NCI-H187 treated with DMSO at 0.1 percent for 48 hours (cell line): Measurements from ENCODE around the gene AKR1C2.
"Not testable (repeated sequence)": the region's sequence is repeated elsewhere in the genome, so short reads cannot be mapped to it uniquely, and the experiment has no call there.

Experiments
- DNase-seq: peaks from one replicate; lab custom pipeline; 2025; lab: John Stamatoyannopoulos, UW

AKR1C2 gene

GRCh38 chr10:5023177-5023805 lies 19.6 kb upstream of the AKR1C2 start:
- no peak for DNase-seq

DNA sequence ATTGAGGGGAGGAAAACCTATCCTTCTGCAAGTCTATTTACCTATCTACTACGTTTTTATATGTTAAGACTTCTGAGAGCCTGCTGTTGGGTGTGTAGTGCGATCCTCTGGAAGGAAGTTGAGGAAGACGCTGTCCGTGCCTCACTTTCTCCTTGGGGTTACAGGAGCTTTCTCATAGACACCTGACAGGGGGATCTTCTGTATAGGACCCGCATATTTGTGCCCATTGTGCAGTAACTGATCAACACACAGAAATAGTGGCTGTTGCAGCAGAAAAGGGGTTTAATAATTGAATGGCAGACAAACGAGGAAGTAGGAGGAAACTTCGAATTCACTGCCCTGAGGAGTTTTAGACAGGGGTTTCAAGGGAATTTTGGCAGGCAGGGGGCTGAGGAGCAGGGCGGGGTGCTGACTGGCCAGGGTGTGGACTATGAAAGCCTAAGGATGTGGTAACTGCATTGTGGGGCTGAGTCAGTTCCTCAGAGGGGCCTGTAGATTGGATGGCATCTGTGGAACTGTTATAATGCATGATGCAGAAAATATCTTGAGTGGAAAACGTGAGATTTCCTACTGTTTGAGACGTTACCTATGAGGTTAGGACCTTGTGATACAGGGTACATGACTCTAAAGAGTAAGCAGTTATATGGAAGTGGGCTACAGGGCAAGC lies 18.1 kb upstream of the AKR1C2 start:
- not testable (repeated sequence) for DNase-seq

- DNase-seq: peak; percentile 48
These were observed 16.3 kb upstream of the AKR1C2 start for GRCh38 chr10:5019770-5020612.

- DNase-seq: not testable (repeated sequence)
These were observed 15.1 kb upstream of the AKR1C2 start for GRCh38 chr10:5018671-5019277.

DNA sequence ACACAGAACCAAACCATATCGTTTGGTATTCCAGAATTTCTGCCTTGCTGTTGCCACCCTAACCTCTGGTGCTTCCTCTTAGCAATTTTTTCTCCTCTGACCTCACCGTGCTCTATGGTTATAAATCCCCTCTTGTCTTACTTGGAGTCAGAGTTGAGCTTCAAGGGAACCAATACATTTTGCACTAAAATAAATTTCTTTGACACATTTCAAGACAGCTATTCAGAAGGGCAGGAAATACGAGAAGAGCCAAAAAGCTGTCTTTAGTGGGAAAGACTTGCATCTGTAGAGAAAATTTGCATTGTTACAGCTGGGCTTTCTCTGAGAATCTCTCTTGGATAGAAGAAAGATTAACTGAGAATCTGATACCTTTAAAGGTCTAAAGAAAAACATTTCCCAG lies 14.5 kb upstream of the AKR1C2 start:
- DNase-seq: no peak

DNA sequence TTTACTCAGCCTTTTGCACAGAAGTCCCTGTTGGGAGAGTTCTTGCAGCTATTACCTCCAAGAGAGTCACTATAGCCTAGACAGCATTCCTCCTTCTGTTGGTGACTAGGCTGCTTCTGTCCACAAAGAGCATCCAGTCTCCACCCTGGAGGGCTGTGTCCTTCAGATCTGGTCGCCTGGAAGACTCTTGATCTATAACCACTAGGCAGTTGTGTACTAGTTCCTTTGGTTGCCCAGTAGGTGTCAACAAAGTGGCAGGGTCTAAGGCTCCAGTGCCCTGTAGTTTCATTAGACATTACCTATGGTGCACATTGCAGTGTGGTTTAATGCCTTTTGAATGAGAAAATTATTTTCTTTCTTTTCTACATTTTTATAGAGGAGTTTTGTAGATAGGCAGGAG lies 11.3 kb upstream of the AKR1C2 start:
- DNase-seq: no peak

- DNase-seq: not testable (repeated sequence)
These were observed 10.7 kb upstream of the AKR1C2 start for GRCh38 chr10:5014200-5014910.

DNA sequence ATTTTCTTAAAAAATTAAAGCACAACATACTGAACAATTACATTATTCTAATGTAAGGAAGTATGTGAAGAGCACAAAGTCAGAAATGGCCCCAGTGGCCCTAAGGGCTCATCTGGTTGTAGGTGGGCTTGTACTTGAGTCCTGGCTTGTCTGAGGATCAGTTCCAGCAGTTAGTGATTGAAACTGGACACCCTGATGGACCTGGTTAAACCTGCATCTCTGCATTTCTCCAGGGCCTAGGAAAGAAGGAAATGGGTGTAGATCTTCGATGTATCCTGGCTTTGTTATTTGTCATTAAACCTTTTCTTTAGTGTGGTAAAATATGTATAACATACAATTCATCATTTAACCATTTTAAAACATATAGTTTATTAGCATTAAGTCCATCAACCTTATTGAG lies 9.7 kb upstream of the AKR1C2 start:
- DNase-seq: no peak

GRCh38 chr10:5012595-5012994 lies 8.9 kb upstream of the AKR1C2 start:
- no peak for DNase-seq

- DNase-seq: not testable (repeated sequence)
These were observed 7.7 kb upstream of the AKR1C2 start for GRCh38 chr10:5011392-5011791.

- not testable (repeated sequence) for DNase-seq
These were observed 6.4 kb upstream of the AKR1C2 start for GRCh38 chr10:5010043-5010442.

- not testable (repeated sequence) for DNase-seq
These were observed 5.3 kb upstream of the AKR1C2 start for GRCh38 chr10:5008857-5009548.

GRCh38 chr10:5004501-5004900 lies 844 bp upstream of the AKR1C2 start:
- not testable (repeated sequence) for DNase-seq

DNA sequence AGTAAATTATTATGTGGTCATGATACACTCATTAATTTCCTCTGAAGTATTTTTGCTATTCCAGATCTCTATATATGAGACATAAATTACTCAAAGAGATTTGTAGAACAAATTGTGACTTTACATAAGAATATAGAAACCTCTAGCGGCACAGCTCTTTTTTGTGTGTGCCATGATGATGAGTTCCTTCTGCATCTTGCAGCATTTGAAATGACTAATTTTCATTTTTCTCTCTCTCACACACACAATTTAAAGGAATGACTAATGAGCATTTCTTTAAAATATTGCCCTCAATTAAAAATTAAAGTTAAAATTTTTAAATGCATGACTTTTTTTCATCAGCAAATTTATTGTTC lies 351 bp upstream of the AKR1C2 start:
- DNase-seq: not testable (repeated sequence)

GRCh38 chr10:5002013-5002727 lies 1.5 kb downstream of the AKR1C2 start:
- no peak for DNase-seq

GRCh38 chr10:4998671-4999070 lies 5.0 kb downstream of the AKR1C2 start:
- no peak for DNase-seq

- DNase-seq: not testable (repeated sequence)
These were observed 9.4 kb downstream of the AKR1C2 start for GRCh38 chr10:4994260-4994659.

GRCh38 chr10:4992564-4992963 lies 11.1 kb downstream of the AKR1C2 start:
- DNase-seq: not testable (repeated sequence)

DNA sequence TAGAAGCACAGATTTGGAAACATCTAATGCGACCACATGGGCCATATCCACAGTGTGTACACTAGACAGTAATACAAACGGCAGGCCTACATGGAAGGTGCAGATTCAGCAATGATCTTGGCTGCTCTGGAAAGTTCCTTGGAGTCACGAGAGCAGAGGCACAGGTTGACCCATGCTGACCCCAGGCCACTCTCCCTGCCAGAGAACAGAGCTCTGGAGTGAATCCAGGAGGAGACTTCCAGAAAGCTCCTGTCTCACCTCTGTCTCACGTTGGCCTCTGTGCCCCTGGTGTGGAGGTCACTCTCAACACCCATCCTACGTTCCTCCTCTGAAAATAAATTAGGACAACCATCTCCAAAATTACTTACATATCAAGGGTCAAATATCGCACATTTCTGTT lies 12.2 kb downstream of the AKR1C2 start:
- not testable (repeated sequence) for DNase-seq

GRCh38 chr10:4990217-4990616 lies 13.4 kb downstream of the AKR1C2 start:
- DNase-seq: no peak
